ENCODE results near the gene GRID2. TPM values are rescaled to one million over a fixed set of nuclear protein-coding genes. Genes with fewer than 3 reads are reported as not detected.

GRID2 gene
- total and polyA plus RNA-seq, 10 of the 15 experiments (the other 5 are each of a cell fraction or from before 2014, with no cell fraction given): not detected

- no TSS peak for BruUV-seq (replicated peaks)
- no peaks in the 10 kb centered on the region for H3K27me3 ChIP-seq (replicated peaks in 1 of 2; ENCODE audit: control insufficient read depth in 2 of 2, insufficient read depth in 2 of 2, low read length in 1 of 2)
- ATAC-seq (no peak), FAIRE-seq (no peak), DNase-seq (ENCODE audit: low read depth, low spot score) (no peak)
- no peaks in the 10 kb centered on the region for H4K20me1 ChIP-seq (ENCODE audit: control insufficient read depth, insufficient read depth)
- H3K4me2 ChIP-seq (ENCODE audit: control insufficient read depth, insufficient read depth): no peak overlapping the region
- intact Hi-C loops (cut with micrococcal nuclease; ENCODE audit: unreplicated experiment): no loop called here
- no peak overlapping the region for H3K4me3 ChIP-seq
- H3K36me3 ChIP-seq (ENCODE audit: control insufficient read depth in 2 of 2, insufficient read depth in 2 of 2, low read length in 1 of 2): no peaks in the 10 kb centered on the region
- CTCF ChIA-PET: no interaction called here
- POLR2A ChIA-PET: no interaction called here
- no peaks in the 10 kb centered on the region for H3K9me3 ChIP-seq (replicated peaks; ENCODE audit: control insufficient read depth, insufficient read depth, low read length)
- no peak overlapping the region for H3K27ac ChIP-seq (ENCODE audit: control insufficient read depth, insufficient read depth)
- 4% methylated on average over 1 of the region's 1 CpG for WGBS (ENCODE audit: insufficient coverage, insufficient replicate concordance, low lambda C conversion rate, missing lambda C conversion rate)
- no peak overlapping the region for H2AFZ ChIP-seq (ENCODE audit: control insufficient read depth, low read depth, low read length)
- SMC1A ChIA-PET (ENCODE audit: uncharacterized antibody, unreplicated experiment): no interaction called here
- no peaks in the 10 kb centered on the region for H3K79me2 ChIP-seq (ENCODE audit: control insufficient read depth, insufficient read depth, low read length)
- no peak overlapping the region for H3K9ac ChIP-seq (ENCODE audit: control insufficient read depth, insufficient read depth, low read length)
- TF ChIP-seq ESRRA (IDR thresholded peaks at IDR 0.05; ENCODE audit: low read length) (no peak), CBFB (IDR thresholded peaks at IDR 0.05; ENCODE audit: low read depth) (no peak), MTA3 (IDR thresholded peaks at IDR 0.05; ENCODE audit: borderline replicate concordance, low read length) (no peak), IRF3 (IDR thresholded peaks at IDR 0.05) (no peak), STAT1 (conservative IDR thresholded peaks at IDR 0.05) (no peak), E2F4 (IDR thresholded peaks at IDR 0.05; ENCODE audit: low read depth, low read length) (no peak)
- TF ChIP-seq, protein P1, sequence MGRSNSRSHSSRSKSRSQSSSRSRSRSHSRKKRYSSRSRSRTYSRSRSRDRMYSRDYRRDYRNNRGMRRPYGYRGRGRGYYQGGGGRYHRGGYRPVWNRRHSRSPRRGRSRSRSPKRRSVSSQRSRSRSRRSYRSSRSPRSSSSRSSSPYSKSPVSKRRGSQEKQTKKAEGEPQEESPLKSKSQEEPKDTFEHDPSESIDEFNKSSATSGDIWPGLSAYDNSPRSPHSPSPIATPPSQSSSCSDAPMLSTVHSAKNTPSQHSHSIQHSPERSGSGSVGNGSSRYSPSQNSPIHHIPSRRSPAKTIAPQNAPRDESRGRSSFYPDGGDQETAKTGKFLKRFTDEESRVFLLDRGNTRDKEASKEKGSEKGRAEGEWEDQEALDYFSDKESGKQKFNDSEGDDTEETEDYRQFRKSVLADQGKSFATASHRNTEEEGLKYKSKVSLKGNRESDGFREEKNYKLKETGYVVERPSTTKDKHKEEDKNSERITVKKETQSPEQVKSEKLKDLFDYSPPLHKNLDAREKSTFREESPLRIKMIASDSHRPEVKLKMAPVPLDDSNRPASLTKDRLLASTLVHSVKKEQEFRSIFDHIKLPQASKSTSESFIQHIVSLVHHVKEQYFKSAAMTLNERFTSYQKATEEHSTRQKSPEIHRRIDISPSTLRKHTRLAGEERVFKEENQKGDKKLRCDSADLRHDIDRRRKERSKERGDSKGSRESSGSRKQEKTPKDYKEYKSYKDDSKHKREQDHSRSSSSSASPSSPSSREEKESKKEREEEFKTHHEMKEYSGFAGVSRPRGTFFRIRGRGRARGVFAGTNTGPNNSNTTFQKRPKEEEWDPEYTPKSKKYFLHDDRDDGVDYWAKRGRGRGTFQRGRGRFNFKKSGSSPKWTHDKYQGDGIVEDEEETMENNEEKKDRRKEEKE (IDR thresholded peaks at IDR 0.05): no peak
- RAD21 ChIA-PET (ENCODE audit: unreplicated experiment): no interaction called here
- H3K4me1 ChIP-seq (ENCODE audit: control insufficient read depth, insufficient read depth, low read length): no peaks in the 10 kb centered on the region
- in situ Hi-C loops (cut with MboI): no loop called here
These were observed 158.0 kb downstream of the GRID2 start for GRCh38 chr4:92461732-92462131.

Data from GM12878 (cell line).